Activated CD8-positive, alpha-beta T cell treated with anti-CD3 and anti-CD28 coated beads, Interleukin-2, amount 10 ng/mL, durations not matched to agents 7 days and 5 days (primary cell): Measurements from ENCODE around the gene AHR. TPM values are rescaled to one million over a fixed set of nuclear protein-coding genes. Genes with fewer than 3 reads are reported as not detected.

Experiments used
- ATAC-seq: fragments of 150-1000 bp; cut with Tn5 transposase; one replicate; pipeline ENCODE4 v1.10.0; 2021; ENCODE audit warnings: moderate library complexity
- CTCF ChIA-PET: fragments of 350-600 bp; sonication (Branson Sonifier 250); formaldehyde crosslinking; loops from one replicate; lab custom pipeline; 2021; ENCODE audit warnings: antibody characterized with exemption; lab: Charles Lee
- POLR2A ChIA-PET: fragments of 350-600 bp; sonication (Branson Sonifier 250); formaldehyde crosslinking; loops from one replicate; lab custom pipeline; 2021; ENCODE audit warnings: antibody characterized with exemption; lab: Charles Lee
- DNase-seq: peaks from one replicate; pipeline ENCODE4 v3.0.0-alpha.2; 2020
- H3K27ac Mint-ChIP-seq: one replicate; pipeline ENCODE4 v1.8.0; 2021; ENCODE audit warnings: mild to moderate bottlenecking, mixed read lengths
- H3K27me3 Mint-ChIP-seq: one replicate; pipeline ENCODE4 v1.8.0; 2021; ENCODE audit warnings: low read depth, mixed read lengths
- H3K36me3 Mint-ChIP-seq: one replicate; pipeline ENCODE4 v1.8.0; 2021; ENCODE audit warnings: low read depth, mixed read lengths
- H3K4me1 Mint-ChIP-seq: one replicate; pipeline ENCODE4 v1.8.0; 2021; ENCODE audit warnings: low read depth, mixed read lengths
- H3K4me3 Mint-ChIP-seq: one replicate; pipeline ENCODE4 v1.8.0; 2021; ENCODE audit warnings: mild to moderate bottlenecking, mixed read lengths
- H3K9me3 Mint-ChIP-seq: one replicate; pipeline ENCODE4 v1.8.0; 2022; ENCODE audit warnings: mixed read lengths; ENCODE audit not compliant: insufficient read depth
- total RNA-seq, 2 experiments: library from RNA; stranded (reverse); gene quantifications; one replicate each; pipeline ENCODE4 v1.2.3, GENCODE V29; 2021

AHR gene
- total RNA-seq, 2 experiments from 2014 or later: 39.0 to 43.7 TPM

- Mint-ChIP-seq H3K4me3 (no peak overlapping the region), H3K9me3 (peaks cover 2% of the 10 kb centered on the region), H3K36me3 (peaks cover 15% of the 10 kb centered on the region), H3K27me3 (no peaks in the 10 kb centered on the region), H3K27ac (no peak overlapping the region), H3K4me1 (peaks cover 11% of the 10 kb centered on the region)
- POLR2A ChIA-PET: no interaction called here
- ATAC-seq: no peak
- no peak for DNase-seq
- CTCF ChIA-PET: interaction anchor here (0.9 to 1.1 kb wide), 2 partner anchors 9 to 284 kb away, joined by 3 to 4 read pairs; no protein-coding TSS in a partner anchor
Measured at GRCh38 chr7:17292843-17293242, 5.6 kb upstream of the AHR start.

- H3K27ac Mint-ChIP-seq: no peak overlapping the region
- H3K4me3 Mint-ChIP-seq: no peak overlapping the region
- peaks cover 19% of the 10 kb centered on the region for H3K36me3 Mint-ChIP-seq
- ChIA-PET CTCF (no interaction called here), POLR2A (no interaction called here)
- no peak for DNase-seq
- H3K9me3 Mint-ChIP-seq: peaks cover 5% of the 10 kb centered on the region
- peaks cover 16% of the 10 kb centered on the region for H3K4me1 Mint-ChIP-seq
- no peak for ATAC-seq
- H3K27me3 Mint-ChIP-seq: no peaks in the 10 kb centered on the region
Measured at GRCh38 chr7:17293481-17293880, 5.0 kb upstream of the AHR start.

GRCh38 chr7:17297243-17297642 lies 1.2 kb upstream of the AHR start:
- Mint-ChIP-seq H3K4me1 (peaks cover 16% of the 10 kb centered on the region), H3K27ac (peak overlapping the region; percentile 84), H3K9me3 (peaks cover 5% of the 10 kb centered on the region), H3K36me3 (peaks cover 19% of the 10 kb centered on the region), H3K27me3 (no peaks in the 10 kb centered on the region), H3K4me3 (peak overlapping the region; percentile 94)
- ChIA-PET CTCF (interaction anchor here (1.4 to 2.5 kb wide), 4 partner anchors 20 to 314 kb away, joined by 3 to 13 read pairs (median 8); no protein-coding TSS in a partner anchor), POLR2A (interaction anchor here (1.1 to 1.7 kb wide), 3 partner anchors 12 to 298 kb away, joined by 3 to 6 read pairs (median 4); no protein-coding TSS in a partner anchor)
- ATAC-seq (no peak), DNase-seq (no peak)

DNA sequence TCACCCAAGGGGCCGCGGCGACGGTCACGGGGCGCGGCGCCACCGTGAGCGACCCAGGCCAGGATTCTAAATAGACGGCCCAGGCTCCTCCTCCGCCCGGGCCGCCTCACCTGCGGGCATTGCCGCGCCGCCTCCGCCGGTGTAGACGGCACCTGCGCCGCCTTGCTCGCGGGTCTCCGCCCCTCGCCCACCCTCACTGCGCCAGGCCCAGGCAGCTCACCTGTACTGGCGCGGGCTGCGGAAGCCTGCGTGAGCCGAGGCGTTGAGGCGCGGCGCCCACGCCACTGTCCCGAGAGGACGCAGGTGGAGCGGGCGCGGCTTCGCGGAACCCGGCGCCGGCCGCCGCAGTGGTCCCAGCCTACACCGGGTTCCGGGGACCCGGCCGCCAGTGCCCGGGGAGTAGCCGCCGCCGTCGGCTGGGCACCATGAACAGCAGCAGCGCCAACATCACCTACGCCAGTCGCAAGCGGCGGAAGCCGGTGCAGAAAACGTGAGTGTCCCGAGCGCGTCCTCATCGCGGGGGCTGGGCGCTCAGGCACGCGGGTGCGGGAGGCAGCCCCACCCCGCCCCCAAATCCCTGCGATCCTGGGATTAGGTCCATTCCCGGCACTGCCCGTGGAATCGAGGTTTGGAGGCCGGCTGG lies 509 bp downstream of the AHR start:
- Mint-ChIP-seq H3K27me3 (no peaks in the 10 kb centered on the region), H3K4me1 (peaks cover 26% of the 10 kb centered on the region), H3K27ac (peak overlapping the region; percentile 96), H3K4me3 (peak overlapping the region; percentile 94), H3K9me3 (peaks cover 5% of the 10 kb centered on the region), H3K36me3 (peaks cover 19% of the 10 kb centered on the region)
- ATAC-seq: peak; percentile 66
- peak; percentile 68 for DNase-seq
- ChIA-PET POLR2A (interaction anchor here (0.8 to 2.6 kb wide), 21 partner anchors 9 to 368 kb away, joined by 3 to 16 read pairs (median 3); no protein-coding TSS in a partner anchor), CTCF (interaction anchor here (0.9 to 2.3 kb wide), 5 partner anchors 25 to 316 kb away, joined by 3 to 13 read pairs (median 6); no protein-coding TSS in a partner anchor)

DNA sequence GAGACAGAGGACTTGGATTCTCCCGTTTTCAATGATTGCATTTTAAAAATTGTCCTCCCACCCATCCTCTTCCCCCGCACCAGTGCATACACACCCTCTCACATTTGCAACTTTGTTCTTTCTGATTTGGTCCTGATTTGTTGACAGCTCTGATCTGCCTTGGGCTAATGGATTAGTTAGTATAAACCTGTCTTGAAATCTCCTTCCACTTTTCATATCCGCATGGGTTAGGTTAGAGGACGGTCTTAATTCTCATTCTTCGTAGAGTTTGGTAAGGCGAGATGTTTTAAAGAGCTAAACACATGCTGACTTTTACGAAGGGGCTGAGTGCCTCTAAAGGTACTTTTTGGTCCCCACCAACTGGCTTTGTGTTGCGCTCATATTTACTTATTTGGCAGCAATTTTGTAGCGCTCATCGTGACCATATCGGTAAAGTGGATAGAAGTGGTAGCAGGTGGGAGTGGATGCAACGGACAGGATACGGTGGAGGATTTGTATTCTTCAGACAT lies 1.1 kb downstream of the AHR start:
- Mint-ChIP-seq H3K27ac (peak overlapping the region; percentile 96), H3K4me3 (peak overlapping the region; percentile 94), H3K36me3 (peaks cover 19% of the 10 kb centered on the region), H3K9me3 (peaks cover 5% of the 10 kb centered on the region), H3K27me3 (no peaks in the 10 kb centered on the region), H3K4me1 (peaks cover 32% of the 10 kb centered on the region)
- peak; percentile 45 for DNase-seq
- ChIA-PET POLR2A (interaction anchor here (0.5 to 2.6 kb wide), 12 partner anchors 22 to 525 kb away, joined by 3 to 16 read pairs (median 3); no protein-coding TSS in a partner anchor), CTCF (interaction anchor here (0.9 to 2.3 kb wide), 3 partner anchors 236 to 317 kb away, joined by 3 to 13 read pairs (median 5); no protein-coding TSS in a partner anchor)
- peak; percentile 18 for ATAC-seq

GRCh38 chr7:17300012-17300411 lies 1.6 kb downstream of the AHR start:
- CTCF ChIA-PET: interaction anchor here (0.9 to 2.3 kb wide), 3 partner anchors 237 to 317 kb away, joined by 3 to 13 read pairs (median 5); no protein-coding TSS in a partner anchor
- no peak for ATAC-seq
- DNase-seq: no peak

GRCh38 chr7:17300437-17300836 lies 2.0 kb downstream of the AHR start:
- peak overlapping the region; percentile 96 for H3K27ac Mint-ChIP-seq
- peaks cover 27% of the 10 kb centered on the region for H3K36me3 Mint-ChIP-seq
- H3K4me3 Mint-ChIP-seq: peak overlapping the region; percentile 94
- DNase-seq (no peak), ATAC-seq (no peak)
- peaks cover 41% of the 10 kb centered on the region for H3K4me1 Mint-ChIP-seq
- H3K9me3 Mint-ChIP-seq: peaks cover 5% of the 10 kb centered on the region
- ChIA-PET CTCF (interaction anchor here (0.9 to 3.1 kb wide), 9 partner anchors 30 to 374 kb away, joined by 3 to 32 read pairs (median 4); no protein-coding TSS in a partner anchor), POLR2A (interaction anchor here (0.5 to 2.6 kb wide), 3 partner anchors 23 to 68 kb away, joined by 3 to 16 read pairs (median 3); no protein-coding TSS in a partner anchor)
- no peaks in the 10 kb centered on the region for H3K27me3 Mint-ChIP-seq

More at GRCh38 chr7:17300012-17300411, 1.6 kb downstream of the AHR start:
- Mint-ChIP-seq H3K4me1 (peaks cover 37% of the 10 kb centered on the region), H3K4me3 (peak overlapping the region; percentile 94), H3K36me3 (peaks cover 23% of the 10 kb centered on the region), H3K9me3 (peaks cover 5% of the 10 kb centered on the region), H3K27ac (peak overlapping the region; percentile 96), H3K27me3 (no peaks in the 10 kb centered on the region)
- POLR2A ChIA-PET: interaction anchor here (0.5 to 2.6 kb wide), 9 partner anchors 23 to 525 kb away, joined by 3 to 16 read pairs (median 3); no protein-coding TSS in a partner anchor

GRCh38 chr7:17301471-17302456 lies 3.3 kb downstream of the AHR start:
- Mint-ChIP-seq H3K36me3 (peaks cover 25% of the 10 kb centered on the region), H3K27ac (no peak overlapping the region), H3K9me3 (peaks cover 5% of the 10 kb centered on the region), H3K4me1 (peaks cover 46% of the 10 kb centered on the region), H3K27me3 (no peaks in the 10 kb centered on the region), H3K4me3 (peak overlapping the region; percentile 46)
- ChIA-PET CTCF (interaction anchor here (0.6 to 3.1 kb wide), 24 partner anchors 9 to 376 kb away, joined by 3 to 32 read pairs (median 4); no protein-coding TSS in a partner anchor), POLR2A (no interaction called here)
- DNase-seq (peak; percentile 65), ATAC-seq (no peak)

DNA sequence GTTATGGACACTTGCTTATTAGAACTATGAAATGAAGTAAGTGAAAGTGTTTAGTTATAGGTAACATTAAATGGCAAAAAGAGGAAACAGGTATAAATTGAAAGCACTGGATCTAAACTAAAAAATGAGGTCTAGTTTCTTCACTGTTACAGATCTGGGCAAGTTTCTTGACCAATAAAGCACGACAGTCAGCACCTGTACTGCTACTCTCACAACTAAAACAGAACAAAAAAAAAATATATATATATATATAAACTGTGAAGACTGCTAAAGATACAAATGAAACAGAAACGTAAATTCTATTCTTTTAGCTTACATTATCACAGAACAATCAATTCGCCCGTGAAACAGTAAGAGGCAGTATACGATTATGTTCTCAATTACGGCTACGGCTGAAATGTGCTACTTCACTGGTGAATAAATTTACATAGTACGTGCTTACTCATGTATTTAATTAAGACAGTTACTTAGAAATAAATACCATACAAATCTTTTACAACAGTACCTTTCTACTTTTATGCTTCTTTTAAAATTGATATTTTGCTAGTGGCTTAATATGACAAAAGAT lies 4.2 kb downstream of the AHR start:
- no peak for DNase-seq

GRCh38 chr7:17304926-17305325 lies 6.5 kb downstream of the AHR start:
- Mint-ChIP-seq H3K36me3 (peaks cover 8% of the 10 kb centered on the region), H3K9me3 (no peaks in the 10 kb centered on the region), H3K27me3 (no peaks in the 10 kb centered on the region), H3K4me3 (no peak overlapping the region), H3K27ac (no peak overlapping the region), H3K4me1 (peaks cover 30% of the 10 kb centered on the region)
- ATAC-seq (peak; percentile 39), DNase-seq (no peak)
- ChIA-PET POLR2A (interaction anchor here (0.6 kb wide), 1 partner anchor 58 kb away, joined by 9 read pairs; no protein-coding TSS in a partner anchor), CTCF (interaction anchor here (0.9 to 3.6 kb wide), 5 partner anchors 9 to 322 kb away, joined by 3 to 15 read pairs (median 3); no protein-coding TSS in a partner anchor)

More for the DNA sequence above, 4.2 kb downstream of the AHR start:
- no peak for ATAC-seq
- Mint-ChIP-seq H3K27ac (peak overlapping the region; percentile 26), H3K4me1 (peaks cover 37% of the 10 kb centered on the region), H3K27me3 (no peaks in the 10 kb centered on the region), H3K9me3 (peaks cover 5% of the 10 kb centered on the region), H3K4me3 (peak overlapping the region; percentile 39), H3K36me3 (peaks cover 18% of the 10 kb centered on the region)
- CTCF ChIA-PET: interaction anchor here (0.6 to 3.1 kb wide), 9 partner anchors 8 to 323 kb away, joined by 3 to 32 read pairs (median 4); no protein-coding TSS in a partner anchor
- POLR2A ChIA-PET: no interaction called here
